Ureter (tissue), 1 donor: Measurements from ENCODE around the gene TSPAN4. TPM values are rescaled to one million over a fixed set of nuclear protein-coding genes. Genes with fewer than 3 reads are reported as not detected.
A peak's percentile ranks its signal among the peaks of the same experiment; 100 is the strongest.

Source experiments
- DNase-seq: peaks from one replicate; pipeline ENCODE4 v3.0.0-alpha.2; 2020; ENCODE audit warnings: low spot score
- total RNA-seq: library from RNA; stranded (reverse); gene quantifications from one replicate; pipeline ENCODE4 v1.2.4, GENCODE V29; 2023
- donor health status: DM: yes; HTN: yes; CAD: no.

Gene TSPAN4
- total RNA-seq, 1 donor from 2014 or later: 47.2 TPM

DNA sequence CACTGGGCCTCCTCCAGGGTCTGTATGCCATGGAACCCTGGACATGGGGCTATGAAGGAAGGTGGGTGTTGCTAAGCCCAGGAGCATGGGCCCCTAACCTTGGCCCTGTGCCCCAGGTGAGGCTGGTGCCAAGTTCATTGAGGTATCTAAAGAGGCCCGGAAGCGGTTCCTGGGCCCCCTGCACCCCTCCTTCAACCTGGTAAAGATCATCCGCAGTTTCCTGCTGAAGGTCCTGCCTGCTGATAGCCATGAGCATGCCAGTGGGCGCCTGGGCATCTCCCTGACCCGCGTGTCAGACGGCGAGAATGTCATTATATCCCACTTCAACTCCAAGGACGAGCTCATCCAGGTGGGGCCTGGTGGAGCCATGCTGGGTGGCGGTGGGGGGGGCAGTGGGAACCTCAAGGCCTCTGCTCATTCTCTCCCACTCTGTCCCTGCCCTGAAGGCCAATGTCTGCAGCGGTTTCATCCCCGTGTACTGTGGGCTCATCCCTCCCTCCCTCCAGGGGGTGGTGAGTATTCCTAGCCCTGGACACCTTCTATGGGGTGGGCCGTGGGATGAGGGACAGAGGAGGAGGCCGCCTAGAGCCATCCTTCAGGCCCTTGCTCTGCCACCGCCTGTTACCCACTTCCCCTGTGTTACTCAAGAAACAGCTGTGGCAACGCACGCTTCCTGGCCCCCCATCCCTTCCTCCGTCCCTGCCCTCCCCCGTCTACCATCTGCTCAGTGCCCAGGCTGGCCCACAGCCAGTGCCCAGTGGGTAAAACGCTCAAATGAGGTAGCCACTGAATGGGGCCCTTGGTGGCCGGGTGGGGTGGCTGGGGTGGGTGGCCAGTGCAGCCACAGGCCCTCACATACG, 20.9 kb upstream of the TSPAN4 start:
- no peak for DNase-seq

DNA sequence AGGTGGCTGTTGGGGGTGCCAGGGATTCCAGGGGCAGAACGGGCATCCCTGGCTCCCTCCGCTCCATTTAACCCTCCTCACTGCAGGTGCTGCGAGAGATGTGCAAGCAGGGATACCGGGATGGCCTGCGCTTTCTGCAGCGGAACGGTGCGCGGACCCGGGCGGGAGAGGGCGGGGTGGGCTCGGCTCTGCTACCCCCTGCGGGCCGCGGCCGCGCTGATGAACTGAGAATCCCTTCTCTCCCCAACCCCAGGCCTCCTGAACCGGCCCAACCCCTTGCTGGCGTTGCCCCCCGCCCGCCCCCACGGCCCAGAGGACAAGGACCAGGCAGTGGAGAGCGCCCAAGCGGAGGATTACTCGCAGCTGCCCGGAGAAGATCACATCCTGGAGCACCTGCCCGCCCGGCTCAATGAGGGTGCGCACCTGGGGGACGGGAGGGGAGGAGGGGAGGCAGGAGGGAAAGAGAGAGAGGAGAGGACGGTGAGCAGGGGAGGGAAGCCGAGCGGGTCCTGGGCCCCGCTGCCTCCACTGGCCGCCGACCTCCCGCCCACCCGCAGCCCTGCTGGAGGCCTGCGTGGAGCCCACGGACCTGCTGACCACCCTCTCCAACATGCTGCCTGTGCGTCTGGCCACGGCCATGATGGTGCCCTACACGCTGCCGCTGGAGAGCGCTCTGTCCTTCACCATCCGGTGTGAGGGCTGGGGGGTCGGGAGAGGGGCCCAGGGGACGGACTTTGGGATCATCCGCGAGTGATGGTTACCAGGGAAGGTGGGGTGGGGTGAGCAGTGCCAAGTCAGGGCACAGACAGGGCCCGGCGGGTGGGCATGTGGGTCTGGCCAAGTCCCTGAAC, 19.0 kb upstream of the TSPAN4 start:
- no peak for DNase-seq

DNA sequence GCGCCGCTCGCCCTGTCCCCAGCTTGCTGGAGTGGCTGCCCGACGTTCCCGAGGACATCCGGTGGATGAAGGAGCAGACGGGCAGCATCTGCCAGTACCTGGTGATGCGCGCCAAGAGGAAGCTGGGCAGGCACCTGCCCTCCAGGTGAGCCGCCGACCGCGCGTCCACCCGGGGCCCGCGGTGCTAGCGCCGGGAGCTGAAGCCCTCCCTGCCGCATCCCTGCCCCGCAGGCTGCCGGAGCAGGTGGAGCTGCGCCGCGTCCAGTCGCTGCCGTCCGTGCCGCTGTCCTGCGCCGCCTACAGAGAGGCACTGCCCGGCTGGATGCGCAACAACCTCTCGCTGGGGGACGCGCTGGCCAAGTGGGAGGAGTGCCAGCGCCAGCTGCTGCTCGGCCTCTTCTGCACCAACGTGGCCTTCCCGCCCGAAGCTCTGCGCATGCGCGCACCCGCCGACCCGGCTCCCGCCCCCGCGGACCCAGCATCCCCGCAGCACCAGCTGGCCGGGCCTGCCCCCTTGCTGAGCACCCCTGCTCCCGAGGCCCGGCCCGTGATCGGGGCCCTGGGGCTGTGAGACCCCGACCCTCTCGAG, 18.3 kb upstream of the TSPAN4 start:
- DNase-seq: no peak

DNA sequence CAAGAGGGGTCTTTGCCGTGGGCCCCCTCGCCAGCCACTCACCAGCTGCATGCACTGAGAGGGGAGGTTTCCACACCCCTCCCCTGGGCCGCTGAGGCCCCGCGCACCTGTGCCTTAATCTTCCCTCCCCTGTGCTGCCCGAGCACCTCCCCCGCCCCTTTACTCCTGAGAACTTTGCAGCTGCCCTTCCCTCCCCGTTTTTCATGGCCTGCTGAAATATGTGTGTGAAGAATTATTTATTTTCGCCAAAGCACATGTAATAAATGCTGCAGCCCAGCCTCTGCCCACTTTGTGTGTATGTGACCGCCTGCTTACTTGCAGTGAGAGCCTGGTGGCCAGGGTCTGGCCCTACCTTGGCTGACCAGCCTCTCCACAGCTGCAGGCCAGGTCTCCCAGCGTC, 17.7 kb upstream of the TSPAN4 start:
- DNase-seq: no peak

DNA sequence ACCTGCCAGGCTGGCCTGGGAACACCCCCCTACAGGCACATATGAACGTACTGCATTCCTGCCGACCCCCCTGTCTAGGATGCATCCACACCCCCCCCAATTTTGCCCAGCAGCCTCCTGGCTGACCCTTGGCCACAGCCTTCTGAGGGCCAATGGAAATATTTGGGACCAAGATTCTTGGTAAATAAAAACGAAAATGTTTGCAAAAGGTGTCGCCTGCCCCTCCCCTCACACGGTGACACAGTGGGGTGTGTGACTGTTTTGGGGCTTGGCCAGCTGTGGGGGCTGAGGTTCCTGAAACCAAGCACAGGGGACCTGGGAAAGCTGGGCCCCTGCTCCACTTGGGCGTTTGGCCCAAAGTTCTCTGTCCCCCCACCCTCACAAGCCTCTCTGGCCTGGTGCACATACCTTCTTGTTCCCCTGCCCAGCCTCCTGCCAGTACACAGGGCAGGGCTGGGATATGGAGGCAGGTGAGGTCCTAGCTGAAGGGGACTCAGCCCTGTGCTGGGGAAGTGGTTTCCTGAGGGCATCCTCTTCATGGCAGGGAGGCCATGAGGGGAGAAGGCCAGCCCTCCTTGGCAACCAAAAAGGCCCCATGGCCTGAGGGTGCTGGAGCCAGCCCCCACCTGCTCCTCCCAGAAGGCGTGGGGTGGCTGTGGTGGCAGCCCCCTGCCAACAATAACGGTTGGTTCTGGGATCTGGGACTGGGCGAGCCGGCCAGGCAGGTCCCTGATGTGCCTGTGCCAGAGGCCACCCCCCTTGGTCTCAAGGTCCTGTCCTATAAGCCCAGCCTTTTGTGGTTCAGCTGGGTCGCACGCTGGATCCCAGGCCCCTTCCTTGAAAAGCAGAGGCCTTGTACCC, 17.1 kb upstream of the TSPAN4 start:
- DNase-seq: no peak

DNA sequence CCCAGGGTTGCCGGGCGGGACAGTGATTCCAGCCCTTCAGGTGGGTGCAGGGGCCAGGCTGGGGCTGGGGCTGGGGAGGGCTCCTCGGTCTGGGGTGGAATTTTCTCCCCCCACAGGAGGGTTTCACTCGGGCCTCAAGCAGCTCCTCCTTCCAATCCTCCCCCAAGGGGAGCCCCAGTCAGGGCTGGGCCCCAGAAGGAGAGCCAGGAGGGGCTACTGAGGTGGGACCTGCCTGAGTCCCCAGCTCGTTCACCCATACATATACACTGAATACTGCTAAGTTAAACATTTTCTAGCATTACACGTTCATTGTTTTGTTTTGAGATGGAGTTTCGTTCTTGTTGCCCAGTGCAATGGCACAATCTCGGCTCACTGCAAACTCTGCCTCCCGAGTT, 16.4 kb upstream of the TSPAN4 start:
- no peak for DNase-seq

DNA sequence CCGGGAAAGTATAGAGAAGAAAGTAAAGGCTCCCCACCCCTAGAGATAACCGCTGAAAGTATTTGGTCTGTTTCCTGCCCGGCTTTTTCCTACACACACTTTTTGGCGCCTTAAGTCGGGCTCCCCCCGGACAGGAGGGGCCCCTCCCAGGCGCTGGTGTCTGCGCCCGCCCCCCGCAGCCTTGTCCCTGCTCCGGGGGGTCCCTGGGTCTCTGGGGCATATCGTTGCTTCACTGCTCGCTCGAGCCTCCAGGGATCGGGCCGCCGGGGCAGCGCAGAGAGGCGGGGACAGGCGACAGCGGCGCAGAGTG, 15.9 kb upstream of the TSPAN4 start:
- DNase-seq: no peak

DNA sequence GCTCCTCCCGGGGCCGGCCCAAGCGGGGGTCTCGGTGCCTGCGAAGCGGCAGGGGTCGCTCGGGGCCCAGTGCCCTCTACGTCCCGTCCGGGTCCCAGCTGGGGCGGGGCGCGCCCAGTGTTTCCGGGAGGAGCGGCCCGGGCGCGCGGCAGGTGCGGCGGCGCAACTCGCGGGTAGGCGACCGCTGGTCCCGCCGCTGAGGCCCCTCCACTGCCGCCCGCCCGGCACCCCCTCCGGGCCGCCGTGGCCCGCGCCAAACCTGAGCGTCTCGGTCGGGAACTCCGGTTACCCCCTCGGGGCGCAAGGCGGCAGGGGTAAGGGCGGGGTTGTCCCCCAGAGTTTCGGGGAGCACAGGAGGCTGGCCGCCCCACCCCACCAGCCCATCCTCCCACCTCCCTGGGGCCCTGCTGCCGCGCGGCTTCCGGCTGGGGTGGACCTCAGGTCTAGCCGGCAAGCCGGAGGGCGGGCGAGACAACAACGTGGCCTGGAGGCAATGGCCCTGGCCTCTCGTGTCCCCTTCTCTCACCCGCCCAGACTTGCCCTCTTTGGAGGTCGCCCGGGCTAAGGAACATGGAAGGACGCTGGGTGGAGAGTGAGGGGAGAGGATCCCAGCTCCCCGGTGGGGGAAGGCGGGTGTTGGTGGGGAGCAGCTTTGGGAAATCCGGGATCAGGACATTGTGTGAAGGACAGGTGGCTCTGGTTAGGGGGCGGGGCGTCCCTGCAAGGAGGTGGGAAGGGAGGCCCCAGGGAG, 15.3 kb upstream of the TSPAN4 start:
- no peak for DNase-seq

DNA sequence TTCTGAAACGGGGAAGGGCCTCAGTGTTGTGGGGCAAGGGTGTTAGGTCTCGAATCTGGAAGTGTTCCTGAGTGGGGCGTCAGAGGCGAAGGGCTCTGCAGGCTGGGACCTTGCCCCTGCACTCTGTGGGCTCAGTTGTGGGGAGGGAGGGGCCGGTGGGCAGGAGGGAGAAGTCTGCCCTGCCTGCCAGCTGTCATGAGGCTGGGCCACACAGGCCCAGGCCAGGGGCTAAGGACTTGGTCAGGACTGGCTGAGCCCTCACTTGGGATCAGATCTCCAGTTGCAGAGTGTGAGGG, 14.8 kb upstream of the TSPAN4 start, which contains the start of gene CRACR2B:
Gene CRACR2B (plus strand): TSS at position 23 of the 296 bp plus-strand sequence. CDS start 689 bp downstream, outside the sequence.
- no peak for DNase-seq

DNA sequence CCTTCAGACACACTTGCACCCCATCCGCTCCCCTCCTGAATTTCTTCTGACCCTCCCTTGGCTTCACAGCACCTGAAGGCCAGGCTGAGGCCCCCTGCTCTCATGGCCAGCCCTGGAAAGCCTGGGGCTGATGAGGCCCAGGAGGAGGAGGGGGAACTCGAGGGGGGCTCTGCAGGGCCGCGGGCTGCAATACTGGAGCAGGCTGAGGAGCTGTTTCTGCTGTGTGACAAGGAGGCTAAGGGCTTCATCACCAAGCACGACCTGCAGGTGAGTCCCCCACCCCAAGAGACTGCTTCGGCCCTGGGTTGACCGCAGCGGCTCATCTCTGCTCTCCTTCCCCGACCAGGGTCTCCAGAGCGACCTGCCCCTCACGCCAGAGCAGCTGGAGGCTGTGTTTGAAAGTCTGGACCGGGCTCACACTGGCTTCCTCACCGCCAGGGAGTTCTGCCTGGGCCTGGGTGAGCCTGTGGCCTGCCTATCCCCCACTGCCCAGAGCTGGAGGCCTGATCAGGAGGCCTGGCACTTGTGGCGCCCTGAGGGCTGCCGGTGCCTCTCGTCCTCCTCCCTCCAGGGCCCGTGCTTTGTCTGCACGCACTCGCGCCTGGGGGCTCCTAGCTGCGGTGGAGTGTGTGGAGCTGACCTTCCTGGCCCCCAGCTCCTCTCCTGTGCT, 14.0 kb upstream of the TSPAN4 start:
- DNase-seq: no peak

DNA sequence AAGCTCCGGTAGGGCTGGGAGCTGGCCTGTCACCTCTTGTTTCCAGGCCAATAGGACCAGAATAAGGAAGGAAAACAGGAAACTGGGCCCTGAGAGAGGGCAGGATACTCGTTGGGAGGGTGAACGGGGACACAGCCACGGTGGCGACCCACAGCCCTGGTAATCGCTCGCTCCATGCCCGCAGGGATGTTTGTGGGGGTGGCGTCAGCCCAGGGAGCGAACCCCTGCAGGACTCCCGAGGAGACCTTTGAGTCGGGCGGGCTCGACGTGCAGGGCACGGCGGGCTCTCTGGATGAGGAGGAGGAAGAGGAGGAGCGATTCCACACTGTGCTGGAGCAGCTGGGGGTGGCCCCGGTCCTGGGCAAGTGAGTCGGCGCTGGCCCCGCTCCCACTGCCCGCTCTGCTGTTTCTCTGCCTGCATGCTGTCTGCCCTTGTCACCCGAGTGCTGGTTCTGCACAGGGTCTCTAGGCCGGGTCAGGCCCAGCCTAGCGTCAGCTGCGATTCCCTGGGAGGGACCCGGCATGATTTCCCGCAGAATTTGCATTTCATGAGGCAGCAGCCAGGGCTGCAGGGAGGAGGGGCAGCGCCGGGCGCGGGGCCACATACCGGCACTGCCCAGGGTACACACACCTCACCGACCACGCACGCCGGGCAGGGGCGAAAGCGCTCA, 13.3 kb upstream of the TSPAN4 start:
- no peak for DNase-seq

DNA sequence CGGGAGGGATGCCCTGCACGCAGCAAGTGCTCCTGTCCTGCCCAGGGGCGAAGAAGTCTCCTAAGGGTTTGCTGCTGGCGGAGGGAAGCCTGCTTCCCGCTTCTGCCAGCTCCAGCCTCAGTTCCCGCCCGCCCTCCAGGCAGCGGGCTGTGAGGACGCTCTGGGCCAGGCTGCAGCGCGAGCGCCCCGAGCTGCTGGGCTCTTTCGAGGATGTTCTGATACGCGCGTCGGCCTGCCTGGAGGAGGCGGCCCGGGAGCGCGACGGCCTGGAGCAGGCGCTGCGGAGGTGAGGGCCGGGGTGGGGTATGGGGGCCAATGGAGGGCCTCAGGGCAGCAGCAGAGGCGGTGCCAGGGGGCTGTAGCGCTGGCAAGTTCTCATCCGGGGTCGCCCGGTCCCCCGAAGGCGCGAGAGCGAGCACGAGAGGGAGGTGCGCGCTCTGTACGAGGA, 12.8 kb upstream of the TSPAN4 start:
- no peak for DNase-seq

DNA sequence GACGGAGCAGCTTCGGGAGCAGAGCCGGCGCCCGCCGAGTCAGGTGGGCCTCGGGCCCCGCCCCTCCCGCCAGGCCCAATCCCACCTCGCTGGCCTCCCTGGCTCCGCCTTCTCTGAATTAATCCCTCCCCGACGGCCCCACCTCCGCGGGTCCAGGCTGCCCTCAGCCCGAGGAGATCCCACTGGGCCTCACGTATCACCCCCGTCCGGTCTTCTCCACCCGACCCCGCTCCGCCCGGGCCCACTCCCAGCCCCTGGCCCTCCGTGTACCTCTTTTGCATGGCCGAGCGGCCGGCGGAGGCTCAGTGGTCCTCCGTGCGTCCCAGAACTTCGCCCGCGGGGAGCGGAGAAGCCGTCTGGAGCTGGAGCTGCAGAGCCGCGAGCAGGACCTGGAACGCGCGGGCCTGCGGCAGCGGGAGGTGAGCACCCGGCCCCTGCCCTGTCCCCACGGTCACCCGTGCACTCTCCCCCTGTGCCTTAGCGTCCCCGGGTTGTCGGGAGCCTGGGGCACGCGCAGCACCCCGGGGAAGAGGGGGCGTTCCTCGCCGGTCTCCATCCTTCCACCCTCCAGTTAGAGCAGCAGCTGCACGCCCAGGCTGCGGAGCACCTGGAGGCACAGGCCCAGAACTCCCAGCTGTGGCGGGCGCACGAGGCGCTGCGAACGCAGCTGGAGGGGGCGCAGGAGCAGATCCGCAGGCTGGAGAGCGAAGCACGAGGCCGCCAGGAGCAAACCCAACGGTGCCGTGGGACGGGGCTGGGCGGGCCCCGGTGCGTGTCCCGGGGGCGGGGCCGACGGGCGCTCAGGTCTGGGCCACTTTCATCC, 12.1 kb upstream of the TSPAN4 start:
- peak; percentile 80 for DNase-seq

DNA sequence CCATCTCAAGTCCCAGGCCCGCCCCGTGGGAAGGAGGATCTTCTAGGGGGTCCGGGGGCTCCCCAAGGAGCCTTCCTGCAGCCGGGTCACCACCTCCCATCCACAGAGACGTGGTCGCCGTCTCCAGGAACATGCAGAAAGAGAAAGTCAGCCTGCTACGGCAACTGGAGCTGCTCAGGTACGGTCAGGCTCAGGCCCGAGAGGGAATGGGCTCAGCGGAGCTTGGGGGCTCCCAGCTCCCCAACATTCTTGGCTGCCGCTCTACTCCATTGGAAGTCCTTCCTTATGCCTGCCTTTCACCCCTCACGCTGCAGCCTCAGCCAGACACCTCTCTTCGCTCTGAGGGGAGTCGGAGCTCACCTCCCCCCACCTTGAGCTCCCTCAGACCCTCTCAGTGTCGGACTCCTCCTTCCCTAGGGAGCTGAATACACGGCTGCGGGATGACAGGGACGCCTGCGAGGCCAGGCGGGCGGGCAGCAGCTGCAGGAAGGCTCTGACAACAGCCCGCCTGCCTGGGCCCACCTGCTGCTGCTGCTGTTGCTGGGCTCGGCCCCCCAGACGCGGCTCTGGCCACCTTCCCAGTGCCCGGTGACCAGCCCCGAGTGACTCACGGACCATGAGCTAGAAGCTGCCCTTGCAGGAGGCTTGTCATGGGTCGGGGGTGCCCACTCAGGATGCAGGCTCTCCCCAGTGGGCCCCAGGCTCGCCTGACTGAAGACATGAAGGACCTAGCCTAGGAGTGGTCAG, 11.4 kb upstream of the TSPAN4 start:
- DNase-seq: no peak

DNA sequence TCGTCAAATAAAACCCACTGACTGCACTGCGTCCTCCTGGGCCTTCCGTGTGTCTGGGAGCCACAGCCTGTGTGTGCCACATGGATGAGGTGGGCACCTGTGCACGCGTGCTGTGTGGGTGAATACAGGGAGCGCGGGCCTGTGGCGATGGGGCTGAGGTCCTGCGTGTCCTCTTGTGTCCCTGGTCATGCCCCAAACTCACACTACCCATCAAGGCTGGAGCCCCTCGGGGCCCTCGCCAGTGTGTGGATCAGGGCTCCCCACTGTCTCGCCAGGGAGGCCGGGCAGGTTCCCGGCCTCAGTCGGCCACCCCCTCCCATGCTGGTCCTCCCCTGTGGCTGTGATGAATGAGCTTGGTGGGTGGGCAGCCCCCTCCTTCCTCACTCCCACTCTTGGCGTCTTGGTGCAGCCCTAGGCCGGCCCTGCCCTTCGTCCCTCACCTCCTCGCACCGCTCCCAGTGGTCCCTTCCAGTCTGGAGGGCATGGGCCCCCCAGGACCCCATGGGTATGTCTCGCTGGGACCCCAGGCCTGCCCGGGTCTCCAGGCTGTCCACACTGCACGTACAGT, 10.6 kb upstream of the TSPAN4 start:
- DNase-seq: no peak

DNA sequence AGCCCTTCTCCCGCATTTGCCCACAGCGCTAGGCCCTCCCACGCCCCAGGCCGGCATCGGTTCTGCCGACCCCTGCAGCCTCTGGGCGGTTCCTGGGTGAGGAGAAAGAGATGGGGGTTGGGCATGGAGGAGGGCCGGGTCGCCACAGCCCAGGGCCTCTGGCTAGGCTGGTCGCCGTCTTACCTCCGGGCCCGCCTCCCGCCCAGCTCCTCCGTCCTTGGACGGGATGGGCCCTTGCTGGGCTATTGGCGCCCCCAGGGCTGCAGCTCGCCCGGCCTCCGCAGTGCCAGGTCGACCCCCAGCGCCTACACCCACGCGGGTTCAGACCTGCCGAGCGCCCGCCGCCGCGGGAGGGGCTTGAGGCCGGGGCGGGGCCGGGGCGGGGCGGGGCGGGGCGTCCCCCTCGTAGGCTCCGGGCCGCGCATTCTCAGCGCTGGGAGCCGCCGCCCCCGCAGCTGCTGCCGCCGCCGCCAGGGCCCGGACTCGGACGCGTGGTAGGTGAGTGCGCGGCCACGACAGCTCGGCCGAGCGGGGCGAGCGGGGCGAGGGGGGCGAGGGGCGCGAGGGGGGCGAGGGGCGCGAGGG, 10.0 kb upstream of the TSPAN4 start, which contains the start of gene CD151:
Gene CD151 (plus strand): TSS at position 424 of the 585 bp plus-strand sequence. CDS start 3,118 bp downstream, outside the sequence.
- no peak for DNase-seq

DNA sequence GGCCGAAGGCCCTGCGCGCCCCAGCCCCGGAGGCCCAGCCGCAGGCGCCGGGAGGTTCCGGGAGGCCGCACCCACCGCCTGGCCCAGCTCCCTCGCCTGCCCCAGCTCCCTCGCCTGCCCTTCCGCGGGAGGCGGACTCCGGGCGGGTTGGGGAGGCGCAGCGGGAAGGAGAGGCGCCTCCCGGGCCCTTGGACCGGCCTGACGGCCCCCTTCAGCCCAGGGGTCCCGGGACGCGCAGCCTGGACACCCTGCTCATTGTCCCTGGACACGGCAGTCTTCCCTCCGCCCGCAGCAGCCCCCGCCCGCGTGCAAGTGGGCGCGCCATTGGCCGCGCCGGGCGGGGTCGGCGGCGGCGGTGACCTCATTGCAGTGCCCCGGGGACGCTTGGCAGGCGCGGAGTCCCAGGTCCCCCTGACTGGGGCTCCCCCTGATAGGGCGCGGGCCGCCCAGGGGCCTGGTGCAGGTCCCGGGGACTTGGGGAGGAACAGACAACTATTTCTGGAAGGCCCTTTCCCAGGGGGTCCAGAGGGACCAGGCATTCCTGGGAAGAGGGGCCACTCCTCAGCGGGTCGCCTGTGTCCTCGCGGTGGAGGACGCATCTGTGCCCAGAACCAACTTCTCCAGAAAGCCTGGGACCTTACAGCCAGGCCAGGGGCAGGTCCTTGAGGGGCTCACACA, 9.4 kb upstream of the TSPAN4 start:
- DNase-seq: no peak
